Suppressor macrophage treated with lipopolysaccharide for 1 hour (primary cell): ENCODE measurements around the gene IL5RA.

Experiments used
- DNase-seq, 3 donors: peaks; one replicate each; pipeline ENCODE4 v3.0.0-alpha.2; 2020 to 2022

IL5RA gene

DNA sequence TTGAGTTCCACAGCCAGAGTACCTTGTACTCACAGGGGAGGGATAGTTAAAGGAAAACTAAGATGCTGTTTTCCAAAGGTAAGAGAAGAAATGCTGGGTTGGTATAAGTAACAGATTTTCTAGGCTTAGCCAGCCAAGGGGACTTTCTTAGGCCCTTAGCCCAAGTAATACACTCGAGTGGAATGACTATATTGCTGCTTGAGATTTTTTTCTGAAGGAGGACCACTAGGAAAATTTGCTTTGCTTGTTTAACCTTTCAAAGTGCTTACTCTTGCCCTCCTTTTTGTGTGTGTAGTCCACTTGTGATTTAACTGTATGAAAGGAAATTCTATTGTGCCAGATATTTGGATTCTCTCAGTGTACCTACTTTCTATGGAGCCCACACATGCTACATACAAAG lies 50.5 kb downstream of the IL5RA start:
- no peak for DNase-seq

GRCh38 chr3:3053974-3054373 lies 56.2 kb downstream of the IL5RA start:
- no peak for DNase-seq

GRCh38 chr3:3038201-3038991 lies 71.8 kb downstream of the IL5RA start:
- DNase-seq = no peak

GRCh38 chr3:3037156-3037555 lies 73.0 kb downstream of the IL5RA start:
- no peak for DNase-seq

GRCh38 chr3:3031326-3031725 lies 78.8 kb downstream of the IL5RA start:
- DNase-seq = no peak

GRCh38 chr3:3027976-3028567 lies 82.1 kb downstream of the IL5RA start:
- DNase-seq = no peak

- DNase-seq = no peak
Observed at GRCh38 chr3:3023111-3023745, 86.9 kb downstream of the IL5RA start.

DNA sequence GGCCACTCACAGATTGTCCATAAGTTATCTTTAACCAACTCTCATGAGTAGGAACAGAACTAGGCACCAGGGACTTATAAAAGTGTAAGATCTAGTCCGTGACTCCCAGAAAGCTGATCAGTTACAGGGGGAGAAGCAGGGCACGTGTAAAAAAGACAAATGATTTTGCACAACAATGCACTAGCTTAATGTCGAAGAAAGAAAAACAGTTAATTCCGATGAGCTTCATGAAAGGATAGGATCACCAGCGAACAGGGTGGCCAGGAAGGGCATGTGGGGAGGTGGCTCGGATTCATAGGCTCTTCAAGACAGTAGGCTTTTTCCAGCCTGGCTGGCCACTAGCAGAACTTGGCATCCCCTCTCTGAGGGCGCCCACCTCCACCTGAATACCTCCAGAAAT lies 90.0 kb downstream of the IL5RA start:
- no peak for DNase-seq
